Panc1 (cell line): ENCODE results near the gene THEM5. TPM values are rescaled to one million over a fixed set of nuclear protein-coding genes. Genes with fewer than 3 reads are reported as not detected.

Experiments
- ATAC-seq: fragments of 200-7000 bp; cut with Tn5 transposase; 2 replicates; pipeline ENCODE4 v1.9.1; 2020; ENCODE audit warnings: mild to moderate bottlenecking, moderate library complexity
- BruUV-seq: library from RNA; stranded (reverse); fragments of 400-500 nt; replicated peaks from 2 replicates; lab custom pipeline; 2021; lab: Mats Ljungman, UMichigan
- CTCF ChIA-PET: fragments of 300-600 bp; sonication (Branson Sonifier 250); formaldehyde crosslinking; loops from one replicate; lab custom pipeline; 2022; ENCODE audit warnings: antibody characterized with exemption; lab: Charles Lee
- POLR2A ChIA-PET: fragments of 300-600 bp; sonication (Branson Sonifier 250); formaldehyde crosslinking; loops from one replicate; lab custom pipeline; 2022; ENCODE audit warnings: antibody characterized with exemption; lab: Charles Lee
- DNase-seq: peaks from one replicate; pipeline ENCODE4 v3.0.0-alpha.2; 2010; ENCODE audit warnings: low read depth, low spot score
- H3K27ac ChIP-seq: 2 replicates; pipeline ENCODE4 v1.5.1; 2011; ENCODE audit warnings: mild to moderate bottlenecking, low read length, inconsistent platforms
- H3K27me3 ChIP-seq: fragments of 200-500 bp; sonication (Bioruptor generic); 2 replicates; pipeline ENCODE4 v1.6.0; 2014; ENCODE audit warnings: low read length, inconsistent platforms; ENCODE audit not compliant: control insufficient read depth, insufficient read depth
- H3K36me3 ChIP-seq: fragments of 200-500 bp; sonication (Bioruptor generic); 2 replicates; pipeline ENCODE4 v1.5.1; 2014; ENCODE audit warnings: inconsistent platforms, mild to moderate bottlenecking, low read length, moderate library complexity; ENCODE audit not compliant: control insufficient read depth, insufficient read depth
- H3K4me1 ChIP-seq: 2 replicates; pipeline ENCODE4 v1.5.1; 2011; ENCODE audit warnings: inconsistent platforms, mild to moderate bottlenecking, low read length, moderate library complexity; ENCODE audit not compliant: control insufficient read depth, insufficient read depth
- H3K4me3 ChIP-seq, 2 experiments: 2 replicates each; pipeline ENCODE4 v1.5.1; 2011 to 2012; ENCODE audit warnings: low read depth in 2 of 2, low read length in 2 of 2, mild to moderate bottlenecking in 2 of 2, inconsistent platforms in 1 of 2, moderate library complexity in 1 of 2
- H3K9me3 ChIP-seq: fragments of 200-500 bp; sonication (Bioruptor generic); 2 replicates; pipeline ENCODE4 v1.5.1; 2014; ENCODE audit warnings: low read depth, mild to moderate bottlenecking, inconsistent platforms, low read length, moderate library complexity; ENCODE audit not compliant: control insufficient read depth, insufficient read depth
- POLR2AphosphoS5 ChIP-seq: IDR thresholded peaks from 2 replicates; pipeline ENCODE4 v1.6.1; 2012; ENCODE audit warnings: mild to moderate bottlenecking, low read depth, low read length, moderate library complexity
- REST ChIP-seq, 2 experiments: IDR thresholded peaks; 2 replicates each; pipeline ENCODE4 v1.6.1; 2011 to 2012; ENCODE audit warnings: low read depth in 2 of 2, control low read depth in 1 of 2, low read length in 1 of 2, mild to moderate bottlenecking in 1 of 2, moderate library complexity in 1 of 2; ENCODE audit not compliant: insufficient read depth in 1 of 2
- SIN3A ChIP-seq: IDR thresholded peaks from 2 replicates; pipeline ENCODE4 v1.6.1; 2012; ENCODE audit warnings: low read depth, mild to moderate bottlenecking, low read length, moderate library complexity, borderline replicate concordance; ENCODE audit not compliant: insufficient read depth
- TCF7L2 ChIP-seq: IDR thresholded peaks from 2 replicates; pipeline ENCODE4 v1.6.1; 2011; ENCODE audit warnings: mild to moderate bottlenecking, low read depth, low read length, inconsistent platforms
- in situ Hi-C: cut with HindIII; loops from 2 replicates; pipeline ENCODE4 v1.10.0; 2016; ENCODE audit warnings: low sequenced_read_pairs, low pct_unique_long_range_greater_than_20kb
- intact Hi-C: fragments of 100-400 bp; cut with micrococcal nuclease; formaldehyde crosslinking; loops from one replicate; pipeline ENCODE4 v1.10.0; 2022; ENCODE audit not compliant: unreplicated experiment
- total RNA-seq: library from RNA; stranded (reverse); gene quantifications from one replicate; pipeline ENCODE4 v1.2.1, GENCODE V29; 2021; ENCODE audit not compliant: unreplicated experiment
- TF ChIP-seq, protein P1 (sequence below): fragments of 450-650 bp; IDR thresholded peaks from 2 replicates; pipeline ENCODE4 v1.5.1; 2017; ENCODE audit warnings: mild to moderate bottlenecking

The THEM5 gene
- total RNA-seq, 1 experiment from 2014 or later, result not detected

GRCh38 chr1:151801846-151802245 is 51.7 kb downstream of the THEM5 start:
- ChIA-PET CTCF (no interaction called here), POLR2A (no interaction called here)
- Histone ChIP-seq H3K4me1 (no peaks in the 10 kb centered on the region; the same call in 1 of the 2 replicates), H3K27ac (no peak overlapping the region), H3K4me3 (no peak overlapping the region), H3K27me3 (no peaks in the 10 kb centered on the region), H3K9me3 (no peaks in the 10 kb centered on the region), H3K36me3 (no peaks in the 10 kb centered on the region)
- ATAC-seq (no peak), DNase-seq (no peak)
- BruUV-seq, result no TSS peak
- no peak for TF ChIP-seq REST (IDR thresholded peaks at IDR 0.05; ENCODE audit: insufficient read depth in 1 of 2, low read depth in 2 of 2, low read length in 1 of 2)
- no peak for TF ChIP-seq TCF7L2
- no peak for TF ChIP-seq SIN3A
- TF ChIP-seq POLR2AphosphoS5, result no peak
- TF ChIP-seq, protein P1, sequence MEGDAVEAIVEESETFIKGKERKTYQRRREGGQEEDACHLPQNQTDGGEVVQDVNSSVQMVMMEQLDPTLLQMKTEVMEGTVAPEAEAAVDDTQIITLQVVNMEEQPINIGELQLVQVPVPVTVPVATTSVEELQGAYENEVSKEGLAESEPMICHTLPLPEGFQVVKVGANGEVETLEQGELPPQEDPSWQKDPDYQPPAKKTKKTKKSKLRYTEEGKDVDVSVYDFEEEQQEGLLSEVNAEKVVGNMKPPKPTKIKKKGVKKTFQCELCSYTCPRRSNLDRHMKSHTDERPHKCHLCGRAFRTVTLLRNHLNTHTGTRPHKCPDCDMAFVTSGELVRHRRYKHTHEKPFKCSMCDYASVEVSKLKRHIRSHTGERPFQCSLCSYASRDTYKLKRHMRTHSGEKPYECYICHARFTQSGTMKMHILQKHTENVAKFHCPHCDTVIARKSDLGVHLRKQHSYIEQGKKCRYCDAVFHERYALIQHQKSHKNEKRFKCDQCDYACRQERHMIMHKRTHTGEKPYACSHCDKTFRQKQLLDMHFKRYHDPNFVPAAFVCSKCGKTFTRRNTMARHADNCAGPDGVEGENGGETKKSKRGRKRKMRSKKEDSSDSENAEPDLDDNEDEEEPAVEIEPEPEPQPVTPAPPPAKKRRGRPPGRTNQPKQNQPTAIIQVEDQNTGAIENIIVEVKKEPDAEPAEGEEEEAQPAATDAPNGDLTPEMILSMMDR, result no peak
- in situ Hi-C loops, result no loop called here
- intact Hi-C loops, result no loop called here

DNA sequence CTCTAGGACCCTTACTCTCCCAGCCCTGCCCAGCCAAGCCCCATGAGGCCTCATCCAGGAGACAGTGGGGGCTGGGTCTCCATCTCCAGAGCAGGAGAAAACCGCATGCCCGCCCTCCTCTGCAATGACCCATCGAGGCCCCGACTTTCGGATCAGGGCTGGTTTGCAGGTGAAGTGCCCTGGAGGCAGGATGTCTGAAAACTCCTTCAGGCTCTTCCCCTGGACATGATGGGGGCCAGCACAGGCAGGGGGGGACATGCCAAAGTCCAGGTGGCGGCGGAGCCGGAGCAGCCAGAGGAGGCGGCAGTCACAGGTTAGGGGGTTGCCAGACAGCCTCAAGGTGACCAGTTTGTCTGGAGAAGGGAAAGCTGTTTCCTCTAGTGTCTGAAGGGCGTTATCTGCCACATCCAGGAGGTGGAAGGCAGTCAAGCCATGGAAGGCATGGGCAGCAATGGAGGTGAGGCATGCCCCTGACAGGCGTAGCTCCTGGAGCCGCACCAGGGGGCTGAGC is 52.1 kb downstream of the THEM5 start:
- no TSS peak for BruUV-seq

More for the DNA sequence above, 52.1 kb downstream of the THEM5 start:
- H3K27ac ChIP-seq, result no peak overlapping the region
- H3K9me3 ChIP-seq, result no peaks in the 10 kb centered on the region
- POLR2A ChIA-PET, result no interaction called here
- ATAC-seq (no peak), DNase-seq (no peak)
- H3K4me1 ChIP-seq, result no peaks in the 10 kb centered on the region; the same call in 1 of the 2 replicates
- no peaks in the 10 kb centered on the region for H3K27me3 ChIP-seq
- intact Hi-C loops, result no loop called here
- in situ Hi-C loops, result no loop called here
- no peak overlapping the region for H3K4me3 ChIP-seq
- no peaks in the 10 kb centered on the region for H3K36me3 ChIP-seq
- CTCF ChIA-PET, result no interaction called here
- TF ChIP-seq POLR2AphosphoS5, result no peak
- TF ChIP-seq, protein P1, result no peak
- TF ChIP-seq SIN3A, result no peak
- TF ChIP-seq TCF7L2, result no peak
- TF ChIP-seq REST (IDR thresholded peaks at IDR 0.05; ENCODE audit: insufficient read depth in 1 of 2, low read depth in 2 of 2, low read length in 1 of 2), result no peak
